ENCODE measurements around the gene FNBP1.

Gene FNBP1

DNA sequence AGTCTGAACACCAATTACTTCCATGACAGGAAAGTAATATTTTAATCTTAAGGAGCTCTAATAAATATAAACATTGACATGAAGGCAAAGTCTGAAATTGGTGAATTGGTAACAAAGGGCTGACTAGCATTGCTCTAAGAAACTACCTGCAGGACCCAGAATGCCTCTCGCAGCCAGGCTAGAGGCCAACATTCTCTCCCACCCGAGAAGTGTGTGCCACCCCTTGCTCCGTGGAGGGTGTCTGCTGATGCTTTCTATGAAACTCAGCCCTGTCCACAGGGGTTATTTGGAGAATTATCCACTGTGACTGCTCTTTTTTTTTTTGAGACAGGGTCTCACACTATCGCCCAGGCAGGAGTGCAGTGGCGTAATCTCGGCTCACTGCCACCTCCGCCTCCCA is 126.3 kb downstream of the FNBP1 start:
- TF ChIP-seq SP1 (IDR thresholded peaks at IDR 0.05) (no peak), ARNT (IDR thresholded peaks at IDR 0.05) (no peak), TARDBP (IDR thresholded peaks at IDR 0.05) (no peak), LEF1 (IDR thresholded peaks at IDR 0.05; ENCODE audit: borderline replicate concordance) (no peak), NFRKB (IDR thresholded peaks at IDR 0.05) (no peak), L3MBTL2 (conservative IDR thresholded peaks at IDR 0.05) (no peak), CTBP1 (IDR thresholded peaks at IDR 0.05; ENCODE audit: borderline replicate concordance) (no peak), ELF4 (IDR thresholded peaks at IDR 0.05) (no peak), FOXK2 (IDR thresholded peaks at IDR 0.05) (no peak), BHLHE40 (IDR thresholded peaks at IDR 0.05; ENCODE audit: borderline replicate concordance) (no peak), HDGF (IDR thresholded peaks at IDR 0.05; ENCODE audit: borderline replicate concordance) (no peak), FOXA1 (IDR thresholded peaks at IDR 0.05) (no peak), SUZ12 (IDR thresholded peaks at IDR 0.05) (no peak), FOXM1 (IDR thresholded peaks at IDR 0.05; ENCODE audit: borderline replicate concordance) (no peak), ZNF384 (IDR thresholded peaks at IDR 0.05) (no peak)
- TF ChIP-seq, protein P1, sequence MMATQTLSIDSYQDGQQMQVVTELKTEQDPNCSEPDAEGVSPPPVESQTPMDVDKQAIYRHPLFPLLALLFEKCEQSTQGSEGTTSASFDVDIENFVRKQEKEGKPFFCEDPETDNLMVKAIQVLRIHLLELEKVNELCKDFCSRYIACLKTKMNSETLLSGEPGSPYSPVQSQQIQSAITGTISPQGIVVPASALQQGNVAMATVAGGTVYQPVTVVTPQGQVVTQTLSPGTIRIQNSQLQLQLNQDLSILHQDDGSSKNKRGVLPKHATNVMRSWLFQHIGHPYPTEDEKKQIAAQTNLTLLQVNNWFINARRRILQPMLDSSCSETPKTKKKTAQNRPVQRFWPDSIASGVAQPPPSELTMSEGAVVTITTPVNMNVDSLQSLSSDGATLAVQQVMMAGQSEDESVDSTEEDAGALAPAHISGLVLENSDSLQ (IDR thresholded peaks at IDR 0.05), result no peak
- ChIA-PET POLR2A (no interaction called here), CTCF (no interaction called here)
- no peak for DNase-seq (ENCODE audit: extremely low spot score)

DNA sequence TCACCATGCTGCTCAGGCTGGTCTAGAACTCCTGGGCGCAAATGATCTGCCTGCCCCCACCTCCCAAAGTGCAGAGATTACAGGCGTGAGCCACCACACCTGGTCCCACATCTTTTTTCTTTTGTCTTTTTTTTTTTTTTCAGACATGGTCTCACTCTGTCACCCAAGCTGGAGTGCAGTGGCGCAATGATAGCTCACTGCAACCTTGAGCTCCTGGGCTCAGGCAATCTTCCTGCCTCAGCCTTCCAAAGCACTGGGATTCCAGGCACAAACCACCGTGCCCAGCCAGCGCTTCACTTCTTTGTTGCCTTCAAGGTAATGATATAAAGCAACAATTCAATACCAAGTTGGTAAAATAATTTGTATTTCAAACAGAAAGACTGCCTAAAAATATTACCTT is 128.9 kb downstream of the FNBP1 start:
- ChIA-PET POLR2A (no interaction called here), CTCF (no interaction called here)
- DNase-seq (ENCODE audit: extremely low spot score), result no peak
- no peak for TF ChIP-seq FOXK2 (IDR thresholded peaks at IDR 0.05)
- no peak for TF ChIP-seq CTBP1 (IDR thresholded peaks at IDR 0.05; ENCODE audit: borderline replicate concordance)
- TF ChIP-seq NFRKB (IDR thresholded peaks at IDR 0.05), result no peak
- no peak for TF ChIP-seq FOXM1 (IDR thresholded peaks at IDR 0.05; ENCODE audit: borderline replicate concordance)

DNA sequence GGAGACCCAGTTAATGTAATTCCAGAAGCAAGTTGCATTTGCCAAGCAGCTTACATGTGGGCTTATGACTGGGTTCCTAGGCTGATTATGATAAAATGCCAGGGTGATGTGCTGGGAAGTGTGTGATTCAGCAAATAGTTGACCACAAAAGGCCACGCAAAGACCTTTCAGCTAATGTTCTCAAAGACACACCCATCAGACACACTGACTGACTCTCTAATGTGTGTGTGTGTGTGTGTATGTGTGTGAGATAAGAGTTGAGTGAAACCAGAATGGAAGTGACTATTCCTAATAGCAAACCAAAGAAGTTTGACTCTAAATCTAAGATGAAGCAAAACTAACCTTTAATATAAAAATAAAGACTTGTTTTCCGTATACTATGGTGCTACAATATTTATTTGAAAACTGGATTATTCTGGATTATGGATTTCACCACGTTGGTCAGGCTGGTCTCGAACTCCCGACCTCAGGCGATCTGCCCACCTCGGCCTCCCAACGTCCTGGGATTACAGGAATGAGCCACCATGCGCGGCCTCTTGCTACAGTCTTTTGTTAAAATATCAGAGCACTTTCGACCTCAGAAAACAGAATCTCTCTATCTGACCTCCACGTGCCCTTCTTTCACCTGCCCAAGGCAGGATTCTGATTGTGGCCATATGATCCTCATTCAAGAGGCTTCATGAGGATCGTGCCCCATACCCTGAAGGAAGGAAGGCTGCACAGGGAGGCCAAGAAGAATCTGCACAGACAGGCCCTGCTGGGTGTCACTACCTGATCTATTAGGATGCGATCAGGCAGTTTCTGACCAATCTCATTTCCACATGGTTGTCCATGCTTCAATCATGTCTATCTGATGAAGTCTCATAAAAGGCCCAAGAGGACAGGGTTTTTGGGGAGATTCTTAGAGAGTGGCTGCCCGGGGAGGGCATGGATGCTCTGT is 132.1 kb downstream of the FNBP1 start:
- ChIA-PET CTCF (no interaction called here), POLR2A (no interaction called here)
- no peak for DNase-seq (ENCODE audit: extremely low spot score)
- TF ChIP-seq, protein P1 (IDR thresholded peaks at IDR 0.05), result no peak
- no peak for TF ChIP-seq LEF1 (IDR thresholded peaks at IDR 0.05; ENCODE audit: borderline replicate concordance)
- no peak for TF ChIP-seq SUZ12 (IDR thresholded peaks at IDR 0.05)
- TF ChIP-seq BHLHE40 (IDR thresholded peaks at IDR 0.05; ENCODE audit: borderline replicate concordance), result no peak
- no peak for TF ChIP-seq FOXA1 (IDR thresholded peaks at IDR 0.05)
- no peak for TF ChIP-seq NFRKB (IDR thresholded peaks at IDR 0.05)
- TF ChIP-seq TARDBP (IDR thresholded peaks at IDR 0.05), result no peak
- no peak for TF ChIP-seq HDGF (IDR thresholded peaks at IDR 0.05; ENCODE audit: borderline replicate concordance)
- no peak for TF ChIP-seq FOXM1 (IDR thresholded peaks at IDR 0.05; ENCODE audit: borderline replicate concordance)
- no peak for TF ChIP-seq FOXK2 (IDR thresholded peaks at IDR 0.05)
- no peak for TF ChIP-seq L3MBTL2 (conservative IDR thresholded peaks at IDR 0.05)
- TF ChIP-seq ZNF384 (IDR thresholded peaks at IDR 0.05), result no peak

DNA sequence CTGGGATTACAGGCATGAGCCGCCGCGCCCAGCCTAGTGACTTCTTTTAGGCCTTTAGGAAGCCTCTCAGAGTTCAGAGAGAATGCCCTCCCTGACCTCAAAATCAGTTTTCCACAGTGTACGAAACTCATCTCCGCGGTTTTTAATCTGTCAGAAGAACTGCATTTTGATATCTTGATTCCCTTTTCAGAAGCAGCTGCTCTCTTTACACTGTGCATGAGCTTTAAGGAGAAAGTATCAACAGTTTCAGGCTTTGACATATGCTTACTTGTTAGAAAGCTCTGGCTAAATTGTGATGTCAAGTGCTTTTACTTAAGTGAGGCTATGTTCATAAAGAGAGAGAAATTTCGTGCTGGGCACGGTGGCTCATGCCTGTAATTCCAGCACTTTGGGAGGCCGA is 133.1 kb downstream of the FNBP1 start:
- ChIA-PET POLR2A (no interaction called here), CTCF (no interaction called here)
- TF ChIP-seq ARNT (IDR thresholded peaks at IDR 0.05) (no peak), ELF4 (IDR thresholded peaks at IDR 0.05) (no peak), BHLHE40 (IDR thresholded peaks at IDR 0.05; ENCODE audit: borderline replicate concordance) (no peak), SP1 (IDR thresholded peaks at IDR 0.05) (no peak), L3MBTL2 (conservative IDR thresholded peaks at IDR 0.05) (no peak), NFRKB (IDR thresholded peaks at IDR 0.05) (no peak), ZNF384 (IDR thresholded peaks at IDR 0.05) (no peak), SUZ12 (IDR thresholded peaks at IDR 0.05) (no peak), FOXM1 (IDR thresholded peaks at IDR 0.05; ENCODE audit: borderline replicate concordance) (no peak), CTBP1 (IDR thresholded peaks at IDR 0.05; ENCODE audit: borderline replicate concordance) (no peak), FOXK2 (IDR thresholded peaks at IDR 0.05) (no peak), FOXA1 (IDR thresholded peaks at IDR 0.05) (no peak), TARDBP (IDR thresholded peaks at IDR 0.05) (no peak), LEF1 (IDR thresholded peaks at IDR 0.05; ENCODE audit: borderline replicate concordance) (no peak), HDGF (IDR thresholded peaks at IDR 0.05; ENCODE audit: borderline replicate concordance) (no peak)
- TF ChIP-seq, protein P1 (IDR thresholded peaks at IDR 0.05), result no peak
- DNase-seq (ENCODE audit: extremely low spot score), result no peak

DNA sequence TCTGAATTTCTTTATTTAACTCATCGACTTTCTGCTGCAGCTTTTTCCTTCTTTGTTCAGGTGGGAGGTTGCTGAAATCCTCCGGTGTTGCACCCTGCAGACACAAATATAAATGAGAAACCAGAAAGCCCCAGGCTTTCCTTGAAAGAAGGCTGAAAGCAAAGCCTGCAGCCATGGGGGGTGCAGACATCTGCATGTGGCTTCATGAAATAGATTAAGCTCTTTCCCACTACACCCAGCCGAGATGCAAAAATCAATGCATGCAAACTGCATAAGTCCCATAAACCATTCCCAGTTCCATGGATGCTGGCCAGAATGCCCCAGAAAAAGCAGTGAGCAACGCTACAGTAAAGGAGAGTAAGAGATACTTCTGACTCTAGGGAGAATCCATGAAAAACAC is 134.1 kb downstream of the FNBP1 start:
- TF ChIP-seq, protein P1 (IDR thresholded peaks at IDR 0.05), result no peak
- TF ChIP-seq NFRKB (IDR thresholded peaks at IDR 0.05), result no peak
- TF ChIP-seq TARDBP (IDR thresholded peaks at IDR 0.05), result no peak
- TF ChIP-seq ZNF384 (IDR thresholded peaks at IDR 0.05), result no peak
- no peak for TF ChIP-seq ELF4 (IDR thresholded peaks at IDR 0.05)
- TF ChIP-seq FOXM1 (IDR thresholded peaks at IDR 0.05; ENCODE audit: borderline replicate concordance), result no peak
- TF ChIP-seq SP1 (IDR thresholded peaks at IDR 0.05), result no peak
- no peak for TF ChIP-seq BHLHE40 (IDR thresholded peaks at IDR 0.05; ENCODE audit: borderline replicate concordance)
- no peak for TF ChIP-seq SUZ12 (IDR thresholded peaks at IDR 0.05)
- TF ChIP-seq HDGF (IDR thresholded peaks at IDR 0.05; ENCODE audit: borderline replicate concordance), result no peak
- TF ChIP-seq ARNT (IDR thresholded peaks at IDR 0.05), result no peak
- TF ChIP-seq FOXK2 (IDR thresholded peaks at IDR 0.05), result no peak
- TF ChIP-seq LEF1 (IDR thresholded peaks at IDR 0.05; ENCODE audit: borderline replicate concordance), result no peak
- TF ChIP-seq FOXA1 (IDR thresholded peaks at IDR 0.05), result no peak
- TF ChIP-seq L3MBTL2 (conservative IDR thresholded peaks at IDR 0.05), result no peak
- DNase-seq (ENCODE audit: extremely low spot score), result no peak
- CTCF ChIA-PET, result no interaction called here
- POLR2A ChIA-PET, result no interaction called here
